Thyroid gland (tissue), 4 donors: ENCODE data around the gene KIF23. TPM values are rescaled to one million over a fixed set of nuclear protein-coding genes. Genes with fewer than 3 reads are reported as not detected.

Experiments
- DNase-seq, 2 donors: peaks; one replicate each; pipeline ENCODE4 v3.0.0-alpha.2; 2019
- H3K27ac ChIP-seq, 3 donors: fragments of 200-600 bp; sonication (generic); 1 replicate in 2 of 3; 2 replicates in 1 of 3; pipeline ENCODE4 v1.5.1; 2016 to 2019; ENCODE audit warnings: mild to moderate bottlenecking in 1 of 3, moderate library complexity in 1 of 3
- H3K27me3 ChIP-seq: fragments of 200-600 bp; sonication (generic); one replicate; pipeline ENCODE4 v1.5.1; 2019
- H3K36me3 ChIP-seq, 2 donors: fragments of 200-600 bp; sonication (generic); one replicate each; pipeline ENCODE4 v1.5.1; 2016 to 2019
- H3K4me1 ChIP-seq, 2 donors: fragments of 200-600 bp; sonication (generic); one replicate each; pipeline ENCODE4 v1.5.1; 2017 to 2019
- H3K4me3 ChIP-seq, 3 donors: fragments of 200-600 bp; sonication (generic); replicated peaks in 1 of 3; 1 replicate in 2 of 3; 2 replicates in 1 of 3; pipeline ENCODE4 v1.5.1; 2016; ENCODE audit warnings: mild to moderate bottlenecking in 1 of 3
- H3K9me3 ChIP-seq: fragments of 200-600 bp; sonication (generic); one replicate; pipeline ENCODE4 v1.5.1; 2017
- POLR2A ChIP-seq, 2 donors: fragments of 450-650 bp; IDR thresholded peaks; one replicate each; pipeline ENCODE4 v1.6.1; 2017; ENCODE audit warnings: antibody characterized with exemption in 2 of 2, mild to moderate bottlenecking in 2 of 2, moderate library complexity in 1 of 2
- WGBS, 2 donors: methylation state at CpG; one replicate each; pipeline ENCODE4 v1.1.5; 2017; 5-methylcytosine and 5-hydroxymethylcytosine counted together
- intact Hi-C: fragments of 100-400 bp; cut with DNase I; formaldehyde crosslinking; loops from one replicate; pipeline ENCODE4 v1.15.1; 2023
- total RNA-seq, 4 donors: library from RNA; depleted of rRNA; stranded (reverse); fragments of >200 nt; gene quantifications; one replicate each; pipeline ENCODE4 v1.2.3, GENCODE V29; 2016
- TF ChIP-seq, protein P1 (sequence below), 6 experiments: fragments of 200-600 bp in 3 of 6; fragments of 450-650 bp in 3 of 6; sonication (generic) in 3 of 6; IDR thresholded peaks; one replicate each; pipeline ENCODE4 v1.5.1; 2016 to 2019; ENCODE audit warnings: antibody characterized with exemption in 6 of 6, mild to moderate bottlenecking in 2 of 6, inconsistent platforms in 1 of 6, moderate library complexity in 1 of 6

The KIF23 gene
- total RNA-seq, result 1 to 10 TPM in 2 of 4 donors, under 1 TPM in 1, not detected in 1; 0.40 to 3.3 (median 1.2) TPM

DNA sequence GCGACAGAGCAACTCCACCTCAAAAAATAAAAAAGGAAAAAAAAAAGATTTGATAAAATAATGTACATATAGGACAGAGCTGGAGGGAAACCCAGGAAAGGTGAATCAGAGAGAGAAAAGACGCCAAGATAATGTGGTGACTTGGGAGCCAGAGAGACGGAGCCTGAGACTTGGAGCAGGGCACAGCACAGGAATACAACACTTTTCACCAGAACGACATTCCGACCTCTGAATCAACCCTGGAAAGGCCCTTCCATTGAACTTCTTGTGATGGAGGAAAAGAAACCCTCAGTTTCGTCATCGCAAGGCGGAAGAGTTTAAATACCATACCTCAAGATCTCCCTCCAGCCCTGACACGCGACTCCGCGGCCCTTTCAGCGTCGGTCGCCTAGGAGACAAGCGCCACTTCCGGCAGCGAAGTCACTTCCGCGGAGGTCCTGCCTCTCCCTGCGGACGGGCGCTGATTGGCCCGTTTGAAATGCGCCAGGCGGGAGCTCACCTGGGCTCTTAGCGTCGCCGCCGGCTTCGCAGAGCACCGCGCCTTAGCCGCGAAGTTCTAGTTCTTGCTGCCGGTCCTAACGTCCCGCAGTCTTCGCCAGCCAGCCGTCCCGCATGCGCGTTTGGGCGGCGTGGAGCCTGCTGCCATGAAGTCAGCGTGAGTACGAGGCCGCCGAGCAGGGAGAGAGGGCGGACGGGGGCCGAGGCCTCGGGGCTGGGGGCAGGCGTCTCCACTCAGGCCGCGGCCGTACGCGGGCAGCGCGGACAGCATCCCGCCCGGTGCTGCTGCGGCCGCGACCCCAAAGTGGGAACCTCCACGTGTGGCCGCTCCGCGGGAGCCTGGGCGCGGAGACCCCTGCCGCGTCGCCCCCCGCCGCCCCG lies at the start of gene KIF23:
Gene KIF23, plus strand, starts transcription at position 528 of the 879 bp plus-strand sequence. Its CDS starts 117 bp downstream, at position 645.
- DNase-seq, result peak; percentile 91 to 94
- no peaks in the 10 kb centered on the region for H3K36me3 ChIP-seq
- H3K27me3 ChIP-seq, result no peaks in the 10 kb centered on the region
- intact Hi-C loops, result no loop called here
- TF ChIP-seq, protein P1, sequence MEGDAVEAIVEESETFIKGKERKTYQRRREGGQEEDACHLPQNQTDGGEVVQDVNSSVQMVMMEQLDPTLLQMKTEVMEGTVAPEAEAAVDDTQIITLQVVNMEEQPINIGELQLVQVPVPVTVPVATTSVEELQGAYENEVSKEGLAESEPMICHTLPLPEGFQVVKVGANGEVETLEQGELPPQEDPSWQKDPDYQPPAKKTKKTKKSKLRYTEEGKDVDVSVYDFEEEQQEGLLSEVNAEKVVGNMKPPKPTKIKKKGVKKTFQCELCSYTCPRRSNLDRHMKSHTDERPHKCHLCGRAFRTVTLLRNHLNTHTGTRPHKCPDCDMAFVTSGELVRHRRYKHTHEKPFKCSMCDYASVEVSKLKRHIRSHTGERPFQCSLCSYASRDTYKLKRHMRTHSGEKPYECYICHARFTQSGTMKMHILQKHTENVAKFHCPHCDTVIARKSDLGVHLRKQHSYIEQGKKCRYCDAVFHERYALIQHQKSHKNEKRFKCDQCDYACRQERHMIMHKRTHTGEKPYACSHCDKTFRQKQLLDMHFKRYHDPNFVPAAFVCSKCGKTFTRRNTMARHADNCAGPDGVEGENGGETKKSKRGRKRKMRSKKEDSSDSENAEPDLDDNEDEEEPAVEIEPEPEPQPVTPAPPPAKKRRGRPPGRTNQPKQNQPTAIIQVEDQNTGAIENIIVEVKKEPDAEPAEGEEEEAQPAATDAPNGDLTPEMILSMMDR (IDR thresholded peaks at IDR 0.05), result no peak
- TF ChIP-seq POLR2A (IDR thresholded peaks at IDR 0.05), result peak in 1 of 2 donors; percentile 18
- no peaks in the 10 kb centered on the region for H3K9me3 ChIP-seq
- H3K27ac ChIP-seq, result peak within 1 kb of the TSS in 1 of 3 donors; percentile 7
- H3K4me3 ChIP-seq, result peak within 1 kb of the TSS; percentile 31 to 73 (median 40)
- WGBS, 2 donors, result 4 to 12% methylated on average over 8 to 25 of the region's 78 CpGs
- peaks cover 0 to 7% of the 10 kb centered on the region in 2 donors for H3K4me1 ChIP-seq

DNA sequence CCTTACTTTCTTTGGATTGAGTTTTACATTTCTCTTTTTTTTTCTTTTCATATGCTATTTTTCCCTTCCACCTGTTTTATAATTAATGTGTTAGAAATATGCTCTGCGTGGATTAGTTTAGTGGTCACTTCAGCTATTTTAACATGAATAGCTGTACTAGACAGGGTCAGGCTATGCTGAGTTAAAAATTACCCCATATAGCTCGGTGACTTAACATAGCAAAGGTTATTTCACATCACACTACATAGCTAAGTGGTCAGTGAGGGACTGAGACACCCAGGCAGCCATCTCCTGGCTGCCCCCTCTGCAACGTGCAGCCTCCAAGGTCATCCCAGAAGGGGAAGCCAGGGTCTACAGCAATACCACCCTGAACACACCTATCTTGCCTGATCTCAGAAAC lies 46.9 kb upstream of the KIF23 start:
- no peaks in the 10 kb centered on the region for H3K27me3 ChIP-seq
- H3K36me3 ChIP-seq, result no peaks in the 10 kb centered on the region
- no peaks in the 10 kb centered on the region for H3K9me3 ChIP-seq
- no peak for DNase-seq
- TF ChIP-seq, protein P1 (IDR thresholded peaks at IDR 0.05), result no peak
- TF ChIP-seq POLR2A (IDR thresholded peaks at IDR 0.05), result no peak
- no peaks in the 10 kb centered on the region for H3K4me1 ChIP-seq
- H3K27ac ChIP-seq, result no peak overlapping the region
- intact Hi-C loops, result no loop called here
- H3K4me3 ChIP-seq, result no peak overlapping the region
- 84 to 94% methylated on average over 3 of the region's 3 CpGs for WGBS, 2 donors

DNA sequence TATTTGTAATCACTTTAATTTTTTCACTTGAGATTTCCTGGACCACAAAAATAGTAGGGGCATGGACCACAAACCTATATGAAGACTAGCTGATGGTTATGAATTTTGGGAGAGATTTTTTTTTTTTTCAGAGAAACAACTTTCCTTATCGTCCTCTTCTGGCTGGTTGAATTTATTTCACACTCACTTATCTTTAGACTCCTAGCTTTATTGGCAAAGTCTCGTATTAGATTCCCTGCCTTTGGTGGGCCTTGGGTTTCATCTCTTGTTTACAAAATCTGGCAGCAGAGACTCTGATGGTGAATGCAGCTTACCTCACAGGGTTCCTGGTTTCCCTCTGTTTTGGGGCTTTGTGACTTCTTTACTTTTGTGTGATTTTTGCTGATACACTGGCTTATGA lies 44.5 kb upstream of the KIF23 start:
- intact Hi-C loops, result no loop called here
- DNase-seq, result no peak
- H3K27me3 ChIP-seq, result no peaks in the 10 kb centered on the region
- no peaks in the 10 kb centered on the region for H3K4me1 ChIP-seq
- no peak overlapping the region for H3K4me3 ChIP-seq
- 88% methylated on average over 2 of the region's 2 CpGs for WGBS, 2 donors
- no peaks in the 10 kb centered on the region for H3K9me3 ChIP-seq
- no peaks in the 10 kb centered on the region for H3K36me3 ChIP-seq
- H3K27ac ChIP-seq, result no peak overlapping the region
- TF ChIP-seq POLR2A (IDR thresholded peaks at IDR 0.05), result no peak
- TF ChIP-seq, protein P1 (IDR thresholded peaks at IDR 0.05), result no peak

DNA sequence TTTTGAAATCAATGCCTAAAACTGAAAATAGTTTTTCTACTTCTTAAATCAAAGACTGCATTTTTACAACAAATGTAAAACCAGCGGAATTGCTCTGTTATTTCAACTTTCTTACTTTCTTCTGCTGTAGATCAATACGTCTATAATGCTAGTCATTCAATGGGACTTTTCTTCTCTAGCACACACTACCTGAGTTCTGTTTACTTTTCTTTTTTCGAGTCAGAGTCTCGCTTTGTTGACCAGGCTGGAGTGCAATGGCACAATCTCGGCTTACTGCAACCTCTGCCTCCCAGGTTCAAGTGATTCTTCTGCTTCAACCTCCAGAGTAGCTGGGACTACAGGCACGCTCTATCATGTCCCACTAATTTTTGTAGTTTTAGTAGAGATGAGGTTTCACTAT lies 40.7 kb upstream of the KIF23 start:
- intact Hi-C loops, result no loop called here
- Histone ChIP-seq H3K27me3 (no peaks in the 10 kb centered on the region), H3K36me3 (no peaks in the 10 kb centered on the region), H3K27ac (no peak overlapping the region), H3K4me1 (no peaks in the 10 kb centered on the region), H3K9me3 (no peaks in the 10 kb centered on the region), H3K4me3 (no peak overlapping the region)
- 80 to 84% methylated on average over 6 of the region's 6 CpGs for WGBS, 2 donors
- TF ChIP-seq, protein P1 (IDR thresholded peaks at IDR 0.05), result no peak
- no peak for TF ChIP-seq POLR2A (IDR thresholded peaks at IDR 0.05)
- DNase-seq, result no peak

DNA sequence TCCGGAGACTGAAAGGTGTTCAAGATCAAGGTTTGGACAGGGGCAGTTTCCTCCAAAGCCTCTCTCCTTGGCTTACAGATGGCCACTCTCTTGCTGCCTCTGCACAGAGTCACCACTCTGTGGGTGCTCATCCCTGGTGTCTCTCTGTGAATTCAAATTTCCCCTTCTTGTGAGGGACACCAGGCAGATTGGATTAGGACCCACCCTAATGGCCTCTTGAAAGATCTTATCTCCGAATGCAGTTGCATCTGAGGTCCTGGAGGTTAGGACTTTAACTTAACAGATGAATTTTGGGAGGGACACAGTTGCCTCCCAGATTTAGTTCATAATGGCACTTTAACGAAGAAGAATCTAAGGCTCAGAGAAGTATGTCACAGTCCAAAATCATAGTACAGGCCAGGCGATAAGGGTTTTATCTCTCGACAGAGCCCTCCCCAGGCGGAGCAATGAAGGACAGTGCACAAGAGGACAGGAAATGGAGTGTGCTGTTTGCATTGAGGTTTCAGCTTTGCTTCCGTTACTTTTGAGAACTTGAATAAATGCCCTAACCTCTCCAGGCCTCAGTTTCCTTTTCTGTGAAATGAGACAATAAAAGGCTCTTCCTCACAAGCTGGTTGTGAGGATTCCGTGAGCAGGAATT lies 38.9 kb upstream of the KIF23 start:
- H3K27me3 ChIP-seq, result no peaks in the 10 kb centered on the region
- TF ChIP-seq, protein P1 (IDR thresholded peaks at IDR 0.05), result no peak
- TF ChIP-seq POLR2A (IDR thresholded peaks at IDR 0.05), result no peak
- no peaks in the 10 kb centered on the region for H3K4me1 ChIP-seq
- H3K27ac ChIP-seq, result no peak overlapping the region
- H3K36me3 ChIP-seq, result no peaks in the 10 kb centered on the region
- H3K9me3 ChIP-seq, result no peaks in the 10 kb centered on the region
- DNase-seq, result no peak
- WGBS, 2 donors, result 69 to 71% methylated on average over 8 of the region's 8 CpGs
- no peak overlapping the region for H3K4me3 ChIP-seq
- intact Hi-C loops, result no loop called here
